ENCODE data around the gene CALHM2. TPM values are rescaled to one million over a fixed set of nuclear protein-coding genes. Genes with fewer than 3 reads are reported as not detected.
A peak's percentile ranks its signal among the peaks of the same experiment; 100 is the strongest.

The CALHM2 gene
- total RNA-seq, 1 donor: 25.6 TPM

- peak in 2 of 3 donors; percentile 29 to 34 for DNase-seq (ENCODE audit: low read depth in 2 of 3, low spot score in 2 of 3)
Measured at GRCh38 chr10:103451091-103451813, 918 bp downstream of the CALHM2 start.

- DNase-seq (ENCODE audit: low read depth in 2 of 3, low spot score in 2 of 3): no peak
Measured at GRCh38 chr10:103450201-103450695, 1.9 kb downstream of the CALHM2 start.

- DNase-seq (ENCODE audit: low read depth in 2 of 3, low spot score in 2 of 3): no peak
Measured at GRCh38 chr10:103449208-103450144, 2.7 kb downstream of the CALHM2 start.

- DNase-seq (ENCODE audit: low read depth in 2 of 3, low spot score in 2 of 3): no peak
Measured at GRCh38 chr10:103448746-103449145, 3.4 kb downstream of the CALHM2 start.

- no peak for DNase-seq (ENCODE audit: low read depth in 2 of 3, low spot score in 2 of 3)
Measured at GRCh38 chr10:103447187-103447586, 5.0 kb downstream of the CALHM2 start.

- no peak for DNase-seq (ENCODE audit: low read depth in 2 of 3, low spot score in 2 of 3)
Measured at GRCh38 chr10:103445767-103446567, 6.2 kb downstream of the CALHM2 start.

- no peak for DNase-seq (ENCODE audit: low read depth in 2 of 3, low spot score in 2 of 3)
Measured at GRCh38 chr10:103445366-103445765, 6.8 kb downstream of the CALHM2 start.

GRCh38 chr10:103444478-103444877 is 7.7 kb downstream of the CALHM2 start:
- DNase-seq (ENCODE audit: low read depth in 2 of 3, low spot score in 2 of 3): no peak

- DNase-seq (ENCODE audit: low read depth in 2 of 3, low spot score in 2 of 3): no peak
Measured at GRCh38 chr10:103443475-103444185, 8.5 kb downstream of the CALHM2 start.

- no peak for DNase-seq (ENCODE audit: low read depth in 2 of 3, low spot score in 2 of 3)
Measured at GRCh38 chr10:103442031-103442461, 10.1 kb downstream of the CALHM2 start.

- no peak for DNase-seq (ENCODE audit: low read depth in 2 of 3, low spot score in 2 of 3)
Measured at GRCh38 chr10:103441611-103442010, 10.6 kb downstream of the CALHM2 start.

- no peak for DNase-seq (ENCODE audit: low read depth in 2 of 3, low spot score in 2 of 3)
Measured at GRCh38 chr10:103441206-103441605, 11.0 kb downstream of the CALHM2 start.

GRCh38 chr10:103440416-103440815 is 11.8 kb downstream of the CALHM2 start:
- no peak for DNase-seq (ENCODE audit: low read depth in 2 of 3, low spot score in 2 of 3)

- DNase-seq (ENCODE audit: low read depth in 2 of 3, low spot score in 2 of 3): no peak
Measured at GRCh38 chr10:103439776-103440175, 12.4 kb downstream of the CALHM2 start.

GRCh38 chr10:103433858-103434257 is 18.3 kb downstream of the CALHM2 start:
- DNase-seq (ENCODE audit: low read depth in 2 of 3, low spot score in 2 of 3): no peak

- DNase-seq (ENCODE audit: low read depth in 2 of 3, low spot score in 2 of 3): no peak
Measured at GRCh38 chr10:103431902-103432301, 20.3 kb downstream of the CALHM2 start.

- no peak for DNase-seq (ENCODE audit: low read depth in 2 of 3, low spot score in 2 of 3)
Measured at GRCh38 chr10:103429647-103430046, 22.5 kb downstream of the CALHM2 start.

GRCh38 chr10:103428989-103429643 is 23.1 kb downstream of the CALHM2 start:
- no peak for DNase-seq (ENCODE audit: low read depth in 2 of 3, low spot score in 2 of 3)

GRCh38 chr10:103427866-103428265 is 24.3 kb downstream of the CALHM2 start:
- no peak for DNase-seq (ENCODE audit: low read depth in 2 of 3, low spot score in 2 of 3)

- no peak for DNase-seq (ENCODE audit: low read depth in 2 of 3, low spot score in 2 of 3)
Measured at GRCh38 chr10:103423748-103424147, 28.4 kb downstream of the CALHM2 start.
